HepG2 (cell line): ENCODE measurements around the gene INPP5E. TPM values are rescaled to one million over a fixed set of nuclear protein-coding genes. Genes with fewer than 3 reads are reported as not detected.

Experiments used
- CREB1 ChIP-seq, 2 experiments: fragments of 450-650 bp in 1 of 2; IDR thresholded peaks; 2 replicates each; pipeline ENCODE4 v1.6.1; 2016 to 2017; ENCODE audit warnings: control low read depth in 1 of 2, mild to moderate bottlenecking in 1 of 2, missing compliant biosample characterization in 1 of 2, missing genetic modification characterization in 1 of 2
- GFI1 ChIP-seq: sonication (generic); formaldehyde crosslinking; IDR thresholded peaks from 2 replicates; pipeline ENCODE4 v1.5.0; 2020; ENCODE audit warnings: missing genetic modification reagents, mild to moderate bottlenecking, borderline replicate concordance
- GTF3A ChIP-seq: sonication (generic); formaldehyde crosslinking; conservative IDR thresholded peaks from 2 replicates; pipeline ENCODE4 v1.4.0; 2020; ENCODE audit warnings: mild to moderate bottlenecking, missing genetic modification reagents
- GZF1 ChIP-seq: sonication (generic); formaldehyde crosslinking; IDR thresholded peaks from 2 replicates; pipeline ENCODE4 v1.5.1; 2020; ENCODE audit warnings: mild to moderate bottlenecking, missing genetic modification reagents
- KMT2B ChIP-seq: IDR thresholded peaks from 2 replicates; pipeline ENCODE4 v1.6.1; 2016; ENCODE audit warnings: missing genetic modification reagents, missing compliant biosample characterization
- NCOA2 ChIP-seq: sonication (generic); formaldehyde crosslinking; IDR thresholded peaks from 2 replicates; pipeline ENCODE4 v1.8.0; 2022; ENCODE audit warnings: inconsistent platforms
- NFE2 ChIP-seq: sonication (generic); formaldehyde crosslinking; IDR thresholded peaks from 2 replicates; pipeline ENCODE4 v1.4.0; 2020; ENCODE audit warnings: missing genetic modification reagents
- NFE2L1 ChIP-seq: sonication (generic); formaldehyde crosslinking; IDR thresholded peaks from 2 replicates; pipeline ENCODE4 v1.4.0; 2020; ENCODE audit warnings: missing genetic modification reagents, mild to moderate bottlenecking, borderline replicate concordance
- PBX2 ChIP-seq: IDR thresholded peaks from 2 replicates; pipeline ENCODE4 v1.6.1; 2016; ENCODE audit warnings: control low read depth
- RFXANK ChIP-seq: IDR thresholded peaks from 2 replicates; pipeline ENCODE4 v1.6.1; 2016
- SMARCC2 ChIP-seq: fragments of 450-650 bp; IDR thresholded peaks from 2 replicates; pipeline ENCODE4 v1.6.1; 2017; ENCODE audit warnings: antibody characterized with exemption, mild to moderate bottlenecking
- SOX6 ChIP-seq, 2 experiments: fragments of 450-650 bp in 1 of 2; sonication (generic) in 1 of 2; formaldehyde crosslinking in 1 of 2; IDR thresholded peaks; 2 replicates each; pipeline versions ENCODE4 v1.4.0 to v1.6.1; 2017 to 2020; ENCODE audit warnings: antibody characterized with exemption in 1 of 2, mild to moderate bottlenecking in 1 of 2, missing genetic modification reagents in 1 of 2
- SRSF9 ChIP-seq: fragments of 200-400 bp; formaldehyde crosslinking; IDR thresholded peaks from 2 replicates; pipeline ENCODE4 v1.6.1; 2018; ENCODE audit warnings: borderline replicate concordance, mild to moderate bottlenecking, low read depth, low read length; ENCODE audit not compliant: insufficient read depth, poor library complexity, severe bottlenecking
- YEATS4 ChIP-seq: sonication (generic); formaldehyde crosslinking; IDR thresholded peaks from 2 replicates; pipeline ENCODE4 v1.4.0; 2020; ENCODE audit warnings: missing genetic modification reagents, borderline replicate concordance
- ZNF136 ChIP-seq: sonication (generic); formaldehyde crosslinking; IDR thresholded peaks from 2 replicates; pipeline ENCODE4 v1.8.1; 2022; ENCODE audit warnings: low read depth, mild to moderate bottlenecking, moderate library complexity, missing genetic modification reagents
- ZNF224 ChIP-seq: sonication (generic); formaldehyde crosslinking; IDR thresholded peaks from 2 replicates; pipeline ENCODE4 v1.5.0; 2020; ENCODE audit warnings: mild to moderate bottlenecking, missing genetic modification reagents
- ZNF280D ChIP-seq: sonication (generic); formaldehyde crosslinking; IDR thresholded peaks from 2 replicates; pipeline ENCODE4 v1.5.1; 2020; ENCODE audit warnings: mild to moderate bottlenecking, missing genetic modification reagents
- ZNF30 ChIP-seq: sonication (generic); formaldehyde crosslinking; IDR thresholded peaks from 2 replicates; pipeline ENCODE4 v1.5.0; 2020; ENCODE audit warnings: mild to moderate bottlenecking, missing genetic modification reagents
- ZNF335 ChIP-seq: sonication (generic); formaldehyde crosslinking; IDR thresholded peaks from 2 replicates; pipeline ENCODE4 v1.4.0; 2020; ENCODE audit warnings: missing genetic modification reagents
- ZNF570 ChIP-seq: sonication (generic); formaldehyde crosslinking; IDR thresholded peaks from 2 replicates; pipeline ENCODE4 v1.4.0; 2020; ENCODE audit warnings: mild to moderate bottlenecking, missing genetic modification reagents, borderline replicate concordance
- ZNF580 ChIP-seq: IDR thresholded peaks from 2 replicates; pipeline ENCODE4 v1.6.1; 2016; ENCODE audit warnings: low read depth, borderline replicate concordance
- ZXDC ChIP-seq: sonication (generic); formaldehyde crosslinking; IDR thresholded peaks from 2 replicates; pipeline ENCODE4 v1.5.0; 2020; ENCODE audit warnings: mild to moderate bottlenecking, missing genetic modification reagents
- polyA plus RNA-seq, 8 experiments: library from polyadenylated mRNA; depleted of rRNA in 3 of 8; stranded (reverse) in 7 of 8; unstranded in 1 of 8; fragments of >200 nt; fragmentation: Illumina TruSeq in 4 of 8; extraction: Trizol in 4 of 8; gene quantifications; 2 replicates each; pipeline versions ENCODE4 v1.2.1 to v1.2.3, GENCODE V29; 2011 to 2016; ENCODE audit warnings: low read depth in 4 of 8, missing spikeins in 1 of 8, mixed read lengths in 1 of 8; ENCODE audit not compliant: insufficient read depth in 1 of 8
- total RNA-seq, 5 experiments: library from RNA; depleted of rRNA; stranded (reverse); fragments of >200 nt; fragmentation: Illumina TruSeq; extraction: Trizol; gene quantifications; 2 replicates each; pipeline ENCODE4 v1.2.3, GENCODE V29; 2016; ENCODE audit warnings: low read depth in 1 of 5

The INPP5E gene
- total and polyA plus RNA-seq, 2 of the 13 experiments (the other 11 are each of a cell fraction or from before 2014, with no cell fraction given) = 5.5 TPM

- no peak for TF ChIP-seq CREB1 (IDR thresholded peaks at IDR 0.05)
- TF ChIP-seq CREB1 (CRISPR knock-in tag; IDR thresholded peaks at IDR 0.05) = no peak
- no peak for TF ChIP-seq KMT2B (CRISPR knock-in tag)
- no peak for TF ChIP-seq GTF3A (CRISPR knock-in tag)
- TF ChIP-seq GFI1 (CRISPR knock-in tag) = no peak
- no peak for TF ChIP-seq RFXANK (CRISPR knock-in tag)
- TF ChIP-seq NCOA2 = no peak
- TF ChIP-seq ZNF136 (CRISPR knock-in tag) = no peak
- TF ChIP-seq NFE2 (CRISPR knock-in tag) = no peak
- TF ChIP-seq ZNF280D = no peak
- no peak for TF ChIP-seq SRSF9
- TF ChIP-seq PBX2 (CRISPR knock-in tag) = no peak
- no peak for TF ChIP-seq ZNF30
- TF ChIP-seq ZNF580 (CRISPR knock-in tag) = 0 out of 2 replicates have a peak, but pooled peaks have one; percentile 47
- no peak for TF ChIP-seq ZNF335 (CRISPR knock-in tag)
- no peak for TF ChIP-seq SOX6 (IDR thresholded peaks at IDR 0.05)
- no peak for TF ChIP-seq SOX6 (CRISPR knock-in tag; IDR thresholded peaks at IDR 0.05)
- TF ChIP-seq ZXDC (CRISPR knock-in tag) = no peak
- TF ChIP-seq ZNF224 = no peak
- TF ChIP-seq YEATS4 = no peak
- TF ChIP-seq ZNF570 (CRISPR knock-in tag) = no peak
- no peak for TF ChIP-seq GZF1
- no peak for TF ChIP-seq NFE2L1 (CRISPR knock-in tag)
- no peak for TF ChIP-seq SMARCC2
These were observed 48.9 kb upstream of the INPP5E start (continued) for GRCh38 chr9:136488247-136489214.
